WERI-Rb-1 (cell line): ENCODE data around the gene PCDHB5.
"Not testable (repeated sequence)": the region's sequence is repeated elsewhere in the genome, so short reads cannot be mapped to it uniquely, and the experiment has no call there.

ENCODE experiments used
- DNase-seq: peaks from one replicate; pipeline ENCODE4 v3.0.0-alpha.2; 2020
- H3K27ac ChIP-seq: fragments of 250-450 bp; sonication (Bioruptor Pico); 2 replicates; pipeline ENCODE4 v1.5.1; 2020; ENCODE audit warnings: mild to moderate bottlenecking, moderate library complexity
- H3K27me3 ChIP-seq: fragments of 250-450 bp; sonication (Bioruptor Pico); 2 replicates; pipeline ENCODE4 v1.5.1; 2021; ENCODE audit warnings: mild to moderate bottlenecking, low read depth, moderate library complexity; ENCODE audit not compliant: insufficient read depth, severe bottlenecking
- H3K36me3 ChIP-seq: fragments of 250-450 bp; sonication (Bioruptor Pico); 2 replicates; pipeline ENCODE4 v1.5.1; 2020; ENCODE audit warnings: mild to moderate bottlenecking, moderate library complexity
- H3K4me3 ChIP-seq: 2 replicates; pipeline ENCODE4 v1.5.1; 2011; ENCODE audit warnings: low read depth, mild to moderate bottlenecking, control low read depth, low read length
- H3K9me3 ChIP-seq: fragments of 250-450 bp; sonication (Bioruptor Pico); 2 replicates; pipeline ENCODE4 v1.5.1; 2021; ENCODE audit warnings: mild to moderate bottlenecking, moderate library complexity; ENCODE audit not compliant: severe bottlenecking
- TF ChIP-seq, protein P1 (sequence below): IDR thresholded peaks from 2 replicates; pipeline ENCODE4 v1.5.1; 2011; ENCODE audit warnings: low read depth, mild to moderate bottlenecking, control low read depth, inconsistent platforms, low read length

The PCDHB5 gene

DNA sequence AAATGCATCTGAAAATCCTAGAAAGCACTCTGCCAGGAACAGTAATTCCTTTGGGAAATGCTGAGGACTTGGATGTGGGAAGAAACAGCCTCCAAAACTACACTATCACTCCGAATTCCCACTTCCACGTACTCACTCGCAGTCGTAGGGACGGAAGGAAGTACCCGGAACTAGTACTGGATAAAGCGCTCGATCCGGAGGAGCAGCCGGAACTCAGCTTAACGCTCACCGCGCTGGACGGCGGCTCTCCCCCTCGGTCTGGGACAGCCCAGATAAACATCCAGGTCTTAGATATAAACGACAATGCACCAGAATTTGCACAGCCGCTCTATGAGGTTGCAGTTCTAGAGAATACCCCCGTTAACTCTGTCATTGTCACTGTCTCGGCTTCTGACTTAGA, 33.9 kb upstream of the PCDHB5 start:
- TF ChIP-seq, protein P1, sequence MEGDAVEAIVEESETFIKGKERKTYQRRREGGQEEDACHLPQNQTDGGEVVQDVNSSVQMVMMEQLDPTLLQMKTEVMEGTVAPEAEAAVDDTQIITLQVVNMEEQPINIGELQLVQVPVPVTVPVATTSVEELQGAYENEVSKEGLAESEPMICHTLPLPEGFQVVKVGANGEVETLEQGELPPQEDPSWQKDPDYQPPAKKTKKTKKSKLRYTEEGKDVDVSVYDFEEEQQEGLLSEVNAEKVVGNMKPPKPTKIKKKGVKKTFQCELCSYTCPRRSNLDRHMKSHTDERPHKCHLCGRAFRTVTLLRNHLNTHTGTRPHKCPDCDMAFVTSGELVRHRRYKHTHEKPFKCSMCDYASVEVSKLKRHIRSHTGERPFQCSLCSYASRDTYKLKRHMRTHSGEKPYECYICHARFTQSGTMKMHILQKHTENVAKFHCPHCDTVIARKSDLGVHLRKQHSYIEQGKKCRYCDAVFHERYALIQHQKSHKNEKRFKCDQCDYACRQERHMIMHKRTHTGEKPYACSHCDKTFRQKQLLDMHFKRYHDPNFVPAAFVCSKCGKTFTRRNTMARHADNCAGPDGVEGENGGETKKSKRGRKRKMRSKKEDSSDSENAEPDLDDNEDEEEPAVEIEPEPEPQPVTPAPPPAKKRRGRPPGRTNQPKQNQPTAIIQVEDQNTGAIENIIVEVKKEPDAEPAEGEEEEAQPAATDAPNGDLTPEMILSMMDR, result no peak
- H3K27me3 ChIP-seq, result no peaks in the 10 kb centered on the region
- no peak overlapping the region for H3K4me3 ChIP-seq
- H3K36me3 ChIP-seq, result peaks cover 5% of the 10 kb centered on the region
- no peaks in the 10 kb centered on the region for H3K9me3 ChIP-seq
- DNase-seq, result no peak
- H3K27ac ChIP-seq, result no peak overlapping the region

DNA sequence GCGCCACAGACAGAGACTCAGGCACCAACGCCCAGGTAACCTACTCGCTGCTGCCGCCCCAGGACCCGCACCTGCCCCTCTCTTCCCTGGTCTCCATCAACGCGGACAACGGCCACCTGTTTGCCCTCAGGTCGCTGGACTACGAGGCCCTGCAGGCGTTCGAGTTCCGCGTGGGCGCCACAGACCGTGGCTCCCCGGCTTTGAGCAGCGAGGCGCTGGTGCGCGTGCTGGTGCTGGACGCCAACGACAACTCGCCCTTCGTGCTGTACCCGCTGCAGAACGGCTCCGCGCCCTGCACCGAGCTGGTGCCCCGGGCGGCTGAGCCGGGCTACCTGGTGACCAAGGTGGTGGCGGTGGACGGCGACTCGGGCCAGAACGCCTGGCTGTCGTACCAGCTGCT, 32.9 kb upstream of the PCDHB5 start:
- H3K36me3 ChIP-seq, H3K27me3 ChIP-seq, H3K27ac ChIP-seq, DNase-seq, H3K4me3 ChIP-seq, H3K9me3 ChIP-seq: not testable (repeated sequence)

DNA sequence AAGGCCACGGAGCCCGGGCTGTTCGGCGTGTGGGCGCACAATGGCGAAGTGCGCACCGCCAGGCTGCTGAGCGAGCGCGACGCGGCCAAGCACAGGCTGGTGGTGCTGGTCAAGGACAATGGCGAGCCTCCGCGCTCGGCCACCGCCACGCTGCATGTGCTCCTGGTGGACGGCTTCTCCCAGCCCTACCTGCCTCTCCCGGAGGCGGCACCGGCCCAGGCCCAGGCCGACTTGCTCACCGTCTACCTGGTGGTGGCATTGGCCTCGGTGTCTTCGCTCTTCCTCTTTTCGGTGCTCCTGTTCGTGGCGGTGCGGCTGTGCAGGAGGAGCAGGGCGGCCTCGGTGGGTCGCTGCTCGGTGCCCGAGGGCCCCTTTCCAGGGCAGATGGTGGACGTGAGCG, 32.5 kb upstream of the PCDHB5 start:
- not testable (repeated sequence) for DNase-seq, H3K4me3 ChIP-seq, H3K36me3 ChIP-seq, H3K9me3 ChIP-seq, H3K27me3 ChIP-seq, H3K27ac ChIP-seq

DNA sequence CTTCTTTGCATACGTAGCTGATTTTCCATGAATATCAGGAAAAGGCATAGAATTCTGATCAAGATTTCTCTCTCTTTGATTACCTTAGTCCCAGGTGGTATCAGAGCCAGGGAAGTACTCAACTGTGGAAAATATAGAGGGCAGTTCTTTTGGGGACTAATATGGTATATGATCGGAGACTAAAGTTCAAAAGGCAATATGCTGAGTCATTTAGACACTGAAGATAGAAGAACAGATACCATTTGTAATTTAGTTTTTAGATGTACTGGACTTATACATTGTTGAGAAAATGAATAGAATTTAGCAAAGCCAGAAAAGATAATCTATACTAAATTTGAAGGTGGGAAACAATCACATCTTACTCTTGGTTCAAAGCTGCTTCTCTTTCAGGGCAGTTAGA, 29.7 kb upstream of the PCDHB5 start:
- Histone ChIP-seq H3K27me3 (no peaks in the 10 kb centered on the region), H3K27ac (no peak overlapping the region), H3K9me3 (no peaks in the 10 kb centered on the region), H3K36me3 (no peaks in the 10 kb centered on the region; the same call in 1 of the 2 replicates), H3K4me3 (no peak overlapping the region)
- no peak for DNase-seq
- TF ChIP-seq, protein P1, result no peak

DNA sequence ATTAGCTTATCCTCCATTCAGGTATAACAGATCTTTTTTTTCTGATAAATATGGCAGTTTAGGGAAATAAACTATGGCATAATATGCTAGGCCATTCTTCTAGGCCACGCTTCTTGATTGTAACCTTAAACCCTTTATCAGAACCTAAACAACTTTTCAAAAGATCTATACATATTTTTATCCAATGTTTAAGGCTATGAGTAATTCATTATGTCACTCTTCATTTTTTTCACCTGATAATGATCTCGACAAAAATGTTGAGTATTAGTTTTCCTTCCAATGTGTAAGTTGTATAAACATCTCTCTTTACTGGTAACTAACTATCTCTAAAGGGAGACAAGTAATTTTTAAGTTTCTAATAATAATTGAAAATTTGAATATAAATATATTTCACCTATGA, 15.8 kb upstream of the PCDHB5 start:
- Histone ChIP-seq H3K36me3 (no peaks in the 10 kb centered on the region), H3K27ac (no peak overlapping the region), H3K27me3 (no peaks in the 10 kb centered on the region), H3K9me3 (no peaks in the 10 kb centered on the region), H3K4me3 (no peak overlapping the region)
- TF ChIP-seq, protein P1, result no peak
- DNase-seq, result no peak

DNA sequence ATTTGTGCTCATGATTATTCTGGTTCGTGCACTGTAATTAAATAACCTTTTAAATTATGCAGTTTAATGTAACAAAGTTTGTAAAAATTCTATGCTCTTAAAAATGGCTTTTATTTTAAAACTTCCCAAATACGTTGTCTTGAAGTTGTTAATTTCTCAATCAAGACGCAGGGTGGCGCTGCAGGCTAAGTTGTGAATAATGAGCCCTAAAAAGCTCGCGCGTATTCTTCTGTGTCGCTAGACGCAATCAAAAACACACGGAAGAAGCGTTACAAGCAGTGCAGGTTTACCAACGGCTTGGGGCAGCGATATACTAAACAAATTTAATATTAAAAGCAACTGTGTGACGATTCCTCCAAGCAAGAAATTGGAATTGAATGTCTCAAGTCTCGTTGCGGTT, 13.4 kb upstream of the PCDHB5 start, which contains the start of gene PCDHB4:
Gene PCDHB4 (plus strand): TSS at position 256 of the 400 bp plus-strand sequence. CDS start 181 bp downstream, outside the sequence.
- TF ChIP-seq, protein P1, result no peak
- DNase-seq, result no peak
- no peak within 1 kb of the TSS for H3K27ac ChIP-seq
- H3K27me3 ChIP-seq, result no peaks in the 10 kb centered on the region
- H3K4me3 ChIP-seq, result no peak within 1 kb of the TSS
- no peaks in the 10 kb centered on the region for H3K9me3 ChIP-seq
- H3K36me3 ChIP-seq, result no peaks in the 10 kb centered on the region

DNA sequence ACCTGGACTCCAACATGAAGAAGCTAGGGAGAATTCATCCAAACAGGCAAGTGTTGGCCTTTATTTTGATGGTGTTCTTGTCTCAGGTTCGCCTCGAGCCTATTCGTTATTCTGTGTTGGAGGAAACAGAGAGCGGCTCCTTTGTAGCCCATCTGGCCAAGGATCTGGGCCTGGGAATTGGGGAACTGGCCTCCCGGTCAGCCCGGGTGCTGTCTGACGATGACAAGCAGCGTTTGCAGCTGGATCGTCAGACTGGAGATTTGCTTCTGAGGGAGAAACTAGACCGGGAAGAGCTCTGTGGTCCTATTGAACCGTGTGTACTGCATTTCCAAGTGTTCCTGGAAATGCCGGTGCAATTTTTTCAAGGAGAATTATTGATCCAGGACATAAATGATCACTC, 13.0 kb upstream of the PCDHB5 start:
- H3K27ac ChIP-seq, result no peak overlapping the region
- no peaks in the 10 kb centered on the region for H3K36me3 ChIP-seq
- TF ChIP-seq, protein P1, result no peak
- H3K27me3 ChIP-seq, result no peaks in the 10 kb centered on the region
- H3K9me3 ChIP-seq, result no peaks in the 10 kb centered on the region
- DNase-seq, result no peak
- H3K4me3 ChIP-seq, result no peak overlapping the region

DNA sequence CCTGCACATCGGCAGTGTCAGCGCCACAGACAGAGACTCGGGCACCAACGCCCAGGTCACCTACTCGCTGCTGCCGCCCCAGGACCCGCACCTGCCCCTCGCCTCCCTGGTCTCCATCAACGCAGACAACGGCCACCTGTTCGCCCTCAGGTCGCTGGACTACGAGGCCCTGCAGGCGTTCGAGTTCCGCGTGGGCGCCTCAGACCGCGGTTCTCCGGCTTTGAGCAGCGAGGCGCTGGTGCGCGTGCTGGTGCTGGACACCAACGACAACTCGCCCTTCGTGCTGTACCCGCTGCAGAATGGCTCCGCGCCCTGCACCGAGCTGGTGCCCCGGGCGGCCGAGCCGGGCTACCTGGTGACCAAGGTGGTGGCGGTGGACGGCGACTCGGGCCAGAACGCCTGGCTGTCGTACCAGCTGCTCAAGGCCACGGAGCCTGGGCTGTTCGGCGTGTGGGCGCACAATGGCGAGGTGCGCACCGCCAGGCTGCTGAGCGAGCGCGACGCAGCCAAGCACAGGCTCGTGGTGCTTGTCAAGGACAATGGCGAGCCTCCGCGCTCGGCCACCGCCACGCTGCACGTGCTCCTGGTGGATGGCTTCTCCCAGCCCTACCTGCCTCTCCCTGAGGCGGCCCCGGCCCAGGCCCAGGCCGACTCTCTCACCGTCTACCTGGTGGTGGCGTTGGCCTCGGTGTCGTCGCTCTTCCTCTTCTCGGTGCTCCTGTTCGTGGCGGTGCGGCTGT, 11.4 kb upstream of the PCDHB5 start:
- H3K27ac ChIP-seq, H3K27me3 ChIP-seq, DNase-seq, H3K4me3 ChIP-seq, H3K9me3 ChIP-seq, H3K36me3 ChIP-seq: not testable (repeated sequence)
